ENCODE measurements around the gene PDZK1IP1. TPM values are rescaled to one million over a fixed set of nuclear protein-coding genes. Genes with fewer than 3 reads are reported as not detected.

The PDZK1IP1 gene
- total RNA-seq, 3 donors from 2014 or later, result 2.2 to 69.4 (median 42.3) TPM

GRCh38 chr1:47216278-47217059, 26.6 kb upstream of the PDZK1IP1 start:
- TF ChIP-seq POLR2AphosphoS5 (IDR thresholded peaks at IDR 0.05) (no peak), POLR2A (IDR thresholded peaks at IDR 0.05) (no peak), CTCF (IDR thresholded peaks at IDR 0.05) (no peak)
- Histone ChIP-seq H3K9me3 (no peaks in the 10 kb centered on the region), H3K4me3 (no peak overlapping the region), H3K36me3 (no peaks in the 10 kb centered on the region), H3K27ac (no peak overlapping the region), H3K4me1 (no peaks in the 10 kb centered on the region), H3K27me3 (peaks cover 0 to 4% of the 10 kb centered on the region in 2 donors)
- no peak for DNase-seq (ENCODE audit: low spot score in 2 of 2)
- intact Hi-C loops (cut with DNase I; ENCODE audit: low total_unique reads), result no loop called here

- no peaks in the 10 kb centered on the region for H3K36me3 ChIP-seq
- no peaks in the 10 kb centered on the region for H3K4me1 ChIP-seq
- H3K9me3 ChIP-seq, result no peaks in the 10 kb centered on the region
- intact Hi-C loops (cut with DNase I; ENCODE audit: low total_unique reads), result no loop called here
- no peak for TF ChIP-seq POLR2AphosphoS5 (IDR thresholded peaks at IDR 0.05)
- TF ChIP-seq CTCF (IDR thresholded peaks at IDR 0.05), result no peak
- no peak for TF ChIP-seq POLR2A (IDR thresholded peaks at IDR 0.05)
- H3K27ac ChIP-seq, result no peak overlapping the region
- no peak overlapping the region for H3K4me3 ChIP-seq
- no peaks in the 10 kb centered on the region for H3K27me3 ChIP-seq
- DNase-seq (ENCODE audit: low spot score in 2 of 2), result no peak
Measured at GRCh38 chr1:47215713-47216112, 25.9 kb upstream of the PDZK1IP1 start.

- Histone ChIP-seq H3K36me3 (no peaks in the 10 kb centered on the region), H3K9me3 (no peaks in the 10 kb centered on the region), H3K4me3 (no peak overlapping the region), H3K4me1 (no peaks in the 10 kb centered on the region), H3K27ac (no peak overlapping the region), H3K27me3 (no peaks in the 10 kb centered on the region)
- intact Hi-C loops (cut with DNase I; ENCODE audit: low total_unique reads), result no loop called here
- DNase-seq (ENCODE audit: low spot score in 2 of 2), result no peak
- no peak for TF ChIP-seq POLR2A (IDR thresholded peaks at IDR 0.05)
- no peak for TF ChIP-seq CTCF (IDR thresholded peaks at IDR 0.05)
- TF ChIP-seq POLR2AphosphoS5 (IDR thresholded peaks at IDR 0.05), result no peak
Measured at GRCh38 chr1:47214549-47214948, 24.7 kb upstream of the PDZK1IP1 start.

GRCh38 chr1:47213230-47213963, 23.6 kb upstream of the PDZK1IP1 start:
- TF ChIP-seq POLR2A (IDR thresholded peaks at IDR 0.05), result no peak
- TF ChIP-seq CTCF (IDR thresholded peaks at IDR 0.05), result no peak
- no peak for TF ChIP-seq POLR2AphosphoS5 (IDR thresholded peaks at IDR 0.05)
- Histone ChIP-seq H3K4me3 (no peak overlapping the region), H3K9me3 (no peaks in the 10 kb centered on the region), H3K27ac (peak overlapping the region in 1 of 2 donors; percentile 38), H3K4me1 (no peaks in the 10 kb centered on the region), H3K36me3 (no peaks in the 10 kb centered on the region), H3K27me3 (peaks cover 0 to 4% of the 10 kb centered on the region in 2 donors)
- no peak for DNase-seq (ENCODE audit: low spot score in 2 of 2)
- intact Hi-C loops (cut with DNase I; ENCODE audit: low total_unique reads), result no loop called here

GRCh38 chr1:47212636-47213229, 22.9 kb upstream of the PDZK1IP1 start:
- Histone ChIP-seq H3K27ac (peak overlapping the region in 1 of 2 donors; percentile 38), H3K4me3 (no peak overlapping the region), H3K4me1 (no peaks in the 10 kb centered on the region), H3K36me3 (no peaks in the 10 kb centered on the region), H3K27me3 (peaks cover 0 to 5% of the 10 kb centered on the region in 2 donors), H3K9me3 (no peaks in the 10 kb centered on the region)
- TF ChIP-seq POLR2AphosphoS5 (IDR thresholded peaks at IDR 0.05), result no peak
- no peak for TF ChIP-seq POLR2A (IDR thresholded peaks at IDR 0.05)
- TF ChIP-seq CTCF (IDR thresholded peaks at IDR 0.05), result no peak
- DNase-seq (ENCODE audit: low spot score in 2 of 2), result no peak
- intact Hi-C loops (cut with DNase I; ENCODE audit: low total_unique reads), result no loop called here
